HEK293T (cell line): ENCODE data around the gene SIT1.

ENCODE experiments used
- CTCF ChIA-PET: fragments of 350-600 bp; formaldehyde crosslinking; extraction: SDS; loops from one replicate; lab custom pipeline; 2021; ENCODE audit warnings: antibody characterized with exemption, inconsistent platforms; lab: Yijun Ruan, JAX
- POLR2A ChIA-PET: fragments of 350-600 bp; formaldehyde crosslinking; extraction: SDS; loops from one replicate; lab custom pipeline; 2020; ENCODE audit warnings: antibody characterized with exemption, inconsistent platforms; lab: Yijun Ruan, JAX
- DNase-seq: peaks from one replicate; pipeline ENCODE4 v3.0.0; 2012; ENCODE audit warnings: mixed read lengths; ENCODE audit errors: extremely low spot score
- ARNT ChIP-seq: fragments of 450-650 bp; IDR thresholded peaks from 2 replicates; pipeline ENCODE4 v1.6.1; 2017; ENCODE audit warnings: mild to moderate bottlenecking
- BHLHE40 ChIP-seq: fragments of 450-650 bp; IDR thresholded peaks from 2 replicates; pipeline ENCODE4 v1.6.1; 2016; ENCODE audit warnings: mild to moderate bottlenecking, moderate library complexity, borderline replicate concordance
- CTBP1 ChIP-seq: fragments of 450-650 bp; IDR thresholded peaks from 2 replicates; pipeline ENCODE4 v1.6.1; 2016; ENCODE audit warnings: borderline replicate concordance
- ELF4 ChIP-seq: fragments of 450-650 bp; IDR thresholded peaks from 2 replicates; pipeline ENCODE4 v1.6.1; 2017; ENCODE audit warnings: antibody characterized with exemption
- FOXA1 ChIP-seq: fragments of 450-650 bp; IDR thresholded peaks from 2 replicates; pipeline ENCODE4 v1.6.1; 2016; ENCODE audit warnings: mild to moderate bottlenecking
- FOXK2 ChIP-seq: fragments of 450-650 bp; IDR thresholded peaks from 2 replicates; pipeline ENCODE4 v1.6.1; 2016; ENCODE audit warnings: mild to moderate bottlenecking
- FOXM1 ChIP-seq: fragments of 450-650 bp; IDR thresholded peaks from 2 replicates; pipeline ENCODE4 v1.6.1; 2017; ENCODE audit warnings: mild to moderate bottlenecking, borderline replicate concordance
- HDGF ChIP-seq: fragments of 450-650 bp; IDR thresholded peaks from 2 replicates; pipeline ENCODE4 v1.6.1; 2017; ENCODE audit warnings: antibody characterized with exemption, borderline replicate concordance
- L3MBTL2 ChIP-seq: fragments of 450-650 bp; conservative IDR thresholded peaks from 2 replicates; pipeline ENCODE4 v1.6.1; 2016; ENCODE audit warnings: mild to moderate bottlenecking
- LEF1 ChIP-seq: fragments of 450-650 bp; IDR thresholded peaks from 2 replicates; pipeline ENCODE4 v1.6.1; 2017; ENCODE audit warnings: mild to moderate bottlenecking, borderline replicate concordance
- NFRKB ChIP-seq: fragments of 450-650 bp; IDR thresholded peaks from 2 replicates; pipeline ENCODE4 v1.6.1; 2016; ENCODE audit warnings: mild to moderate bottlenecking, moderate library complexity
- SP1 ChIP-seq: fragments of 450-650 bp; IDR thresholded peaks from 2 replicates; pipeline ENCODE4 v1.6.1; 2017
- SUZ12 ChIP-seq: fragments of 450-650 bp; IDR thresholded peaks from 2 replicates; pipeline ENCODE4 v1.6.1; 2016; ENCODE audit warnings: mild to moderate bottlenecking
- TARDBP ChIP-seq: fragments of 450-650 bp; IDR thresholded peaks from 2 replicates; pipeline ENCODE4 v1.6.1; 2016
- ZNF384 ChIP-seq: fragments of 450-650 bp; IDR thresholded peaks from 2 replicates; pipeline ENCODE4 v1.6.1; 2016
- TF ChIP-seq, protein P1 (sequence below): fragments of 450-650 bp; IDR thresholded peaks from 2 replicates; pipeline ENCODE4 v1.6.1; 2016

SIT1 gene

DNA sequence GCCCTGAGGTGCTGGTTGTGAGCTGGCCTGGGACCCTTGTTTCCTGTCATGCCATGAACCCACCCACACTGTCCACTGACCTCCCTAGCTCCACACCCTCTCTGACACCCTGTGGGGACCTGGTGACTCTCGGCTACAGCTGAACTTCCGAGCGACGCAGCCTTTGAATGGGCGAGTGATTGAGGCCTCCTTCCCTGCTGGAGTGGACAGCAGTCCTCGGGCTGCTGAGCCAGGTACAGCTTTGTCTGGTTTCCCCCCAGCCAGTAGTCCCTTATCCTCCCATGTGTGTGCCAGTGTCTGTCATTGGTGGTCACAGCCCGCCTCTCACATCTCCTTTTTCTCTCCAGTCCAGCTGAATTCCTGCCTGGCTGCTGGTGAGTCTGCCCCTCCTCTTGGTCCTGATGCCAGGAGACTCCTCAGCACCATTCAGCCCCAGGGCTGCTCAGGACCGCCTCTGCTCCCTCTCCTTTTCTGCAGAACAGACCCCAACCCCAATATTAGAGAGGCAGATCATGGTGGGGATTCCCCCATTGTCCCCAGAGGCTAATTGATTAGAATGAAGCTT, 29.1 kb upstream of the SIT1 start:
- ChIA-PET CTCF (interaction anchor here (0.6 kb wide), 1 partner anchor 50 kb away, joined by 3 read pairs; no protein-coding TSS in a partner anchor), POLR2A (interaction anchor here (1.5 kb wide), 1 partner anchor 15 kb away, joined by 7 read pairs; the partner anchor contains the start of gene ARHGEF39)
- TF ChIP-seq HDGF = no peak
- TF ChIP-seq NFRKB = no peak
- TF ChIP-seq, protein P1, sequence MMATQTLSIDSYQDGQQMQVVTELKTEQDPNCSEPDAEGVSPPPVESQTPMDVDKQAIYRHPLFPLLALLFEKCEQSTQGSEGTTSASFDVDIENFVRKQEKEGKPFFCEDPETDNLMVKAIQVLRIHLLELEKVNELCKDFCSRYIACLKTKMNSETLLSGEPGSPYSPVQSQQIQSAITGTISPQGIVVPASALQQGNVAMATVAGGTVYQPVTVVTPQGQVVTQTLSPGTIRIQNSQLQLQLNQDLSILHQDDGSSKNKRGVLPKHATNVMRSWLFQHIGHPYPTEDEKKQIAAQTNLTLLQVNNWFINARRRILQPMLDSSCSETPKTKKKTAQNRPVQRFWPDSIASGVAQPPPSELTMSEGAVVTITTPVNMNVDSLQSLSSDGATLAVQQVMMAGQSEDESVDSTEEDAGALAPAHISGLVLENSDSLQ = no peak
- no peak for TF ChIP-seq ELF4
- no peak for TF ChIP-seq CTBP1
- no peak for TF ChIP-seq L3MBTL2
- TF ChIP-seq TARDBP = no peak
- TF ChIP-seq ARNT = no peak
- TF ChIP-seq LEF1 = no peak
- no peak for TF ChIP-seq BHLHE40
- no peak for TF ChIP-seq FOXM1
- no peak for TF ChIP-seq ZNF384
- no peak for DNase-seq

DNA sequence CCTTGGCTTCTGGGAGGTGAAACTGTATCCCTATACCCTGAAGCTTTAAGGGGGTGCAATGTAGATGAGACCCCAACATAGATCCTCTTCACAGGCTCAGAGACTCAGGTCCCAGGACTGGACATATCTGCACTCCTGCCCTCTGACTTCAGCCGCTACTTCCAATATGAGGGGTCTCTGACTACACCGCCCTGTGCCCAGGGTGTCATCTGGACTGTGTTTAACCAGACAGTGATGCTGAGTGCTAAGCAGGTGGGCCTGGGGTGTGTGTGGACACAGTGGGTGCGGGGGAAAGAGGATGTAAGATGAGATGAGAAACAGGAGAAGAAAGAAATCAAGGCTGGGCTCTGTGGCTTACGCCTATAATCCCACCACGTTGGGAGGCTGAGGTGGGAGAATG, 28.4 kb upstream of the SIT1 start:
- DNase-seq = no peak
- POLR2A ChIA-PET = interaction anchor here (1.5 kb wide), 1 partner anchor 14 kb away, joined by 7 read pairs; the partner anchor contains the start of gene ARHGEF39
- TF ChIP-seq TARDBP = no peak
- no peak for TF ChIP-seq LEF1
- no peak for TF ChIP-seq ZNF384
- TF ChIP-seq CTBP1 = no peak
- TF ChIP-seq FOXK2 = no peak
- TF ChIP-seq FOXA1 = no peak
- TF ChIP-seq L3MBTL2 = no peak
- TF ChIP-seq, protein P1 = no peak
- no peak for TF ChIP-seq SP1
- TF ChIP-seq HDGF = no peak
- no peak for TF ChIP-seq ARNT
- TF ChIP-seq BHLHE40 = no peak
- no peak for TF ChIP-seq FOXM1
- no peak for TF ChIP-seq NFRKB
- TF ChIP-seq SUZ12 = no peak
- TF ChIP-seq ELF4 = no peak
- CTCF ChIA-PET = no interaction called here

DNA sequence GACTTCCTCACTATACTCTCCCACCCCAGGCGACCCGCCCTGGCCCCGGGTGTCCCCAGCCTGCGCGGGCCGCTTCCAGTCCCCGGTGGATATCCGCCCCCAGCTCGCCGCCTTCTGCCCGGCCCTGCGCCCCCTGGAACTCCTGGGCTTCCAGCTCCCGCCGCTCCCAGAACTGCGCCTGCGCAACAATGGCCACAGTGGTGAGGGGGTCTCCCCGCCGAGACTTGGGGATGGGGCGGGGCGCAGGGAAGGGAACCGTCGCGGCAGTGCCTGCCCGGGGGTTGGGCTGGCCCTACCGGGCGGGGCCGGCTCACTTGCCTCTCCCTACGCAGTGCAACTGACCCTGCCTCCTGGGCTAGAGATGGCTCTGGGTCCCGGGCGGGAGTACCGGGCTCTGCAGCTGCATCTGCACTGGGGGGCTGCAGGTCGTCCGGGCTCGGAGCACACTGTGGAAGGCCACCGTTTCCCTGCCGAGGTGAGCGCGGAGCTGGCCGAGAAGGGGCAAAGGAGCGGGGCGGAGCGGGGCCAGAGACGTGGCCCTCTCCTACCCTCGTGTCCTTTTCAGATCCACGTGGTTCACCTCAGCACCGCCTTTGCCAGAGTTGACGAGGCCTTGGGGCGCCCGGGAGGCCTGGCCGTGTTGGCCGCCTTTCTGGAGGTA, 25.1 kb upstream of the SIT1 start:
- ChIA-PET CTCF (no interaction called here), POLR2A (interaction anchor here (0.8 to 1.6 kb wide), 2 partner anchors 11 to 21 kb away, joined by 3 to 5 read pairs; partner anchors contain the start of gene ARHGEF39)
- no peak for TF ChIP-seq ELF4
- DNase-seq = no peak

DNA sequence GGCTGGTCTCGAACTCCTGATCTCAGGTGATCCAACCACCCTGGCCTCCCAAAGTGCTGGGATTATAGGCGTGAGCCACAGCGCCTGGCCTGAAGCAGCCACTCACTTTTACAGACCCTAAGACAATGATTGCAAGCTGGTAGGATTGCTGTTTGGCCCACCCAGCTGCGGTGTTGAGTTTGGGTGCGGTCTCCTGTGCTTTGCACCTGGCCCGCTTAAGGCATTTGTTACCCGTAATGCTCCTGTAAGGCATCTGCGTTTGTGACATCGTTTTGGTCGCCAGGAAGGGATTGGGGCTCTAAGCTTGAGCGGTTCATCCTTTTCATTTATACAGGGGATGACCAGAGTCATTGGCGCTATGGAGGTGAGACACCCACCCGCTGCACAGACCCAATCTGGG, 24.5 kb upstream of the SIT1 start:
- TF ChIP-seq ELF4 = no peak
- TF ChIP-seq FOXK2 = no peak
- no peak for TF ChIP-seq FOXA1
- TF ChIP-seq HDGF = no peak
- no peak for TF ChIP-seq ZNF384
- TF ChIP-seq NFRKB = no peak
- TF ChIP-seq L3MBTL2 = no peak
- no peak for TF ChIP-seq CTBP1
- TF ChIP-seq SP1 = no peak
- TF ChIP-seq LEF1 = no peak
- TF ChIP-seq ARNT = no peak
- no peak for DNase-seq
- POLR2A ChIA-PET = no interaction called here
- CTCF ChIA-PET = no interaction called here

DNA sequence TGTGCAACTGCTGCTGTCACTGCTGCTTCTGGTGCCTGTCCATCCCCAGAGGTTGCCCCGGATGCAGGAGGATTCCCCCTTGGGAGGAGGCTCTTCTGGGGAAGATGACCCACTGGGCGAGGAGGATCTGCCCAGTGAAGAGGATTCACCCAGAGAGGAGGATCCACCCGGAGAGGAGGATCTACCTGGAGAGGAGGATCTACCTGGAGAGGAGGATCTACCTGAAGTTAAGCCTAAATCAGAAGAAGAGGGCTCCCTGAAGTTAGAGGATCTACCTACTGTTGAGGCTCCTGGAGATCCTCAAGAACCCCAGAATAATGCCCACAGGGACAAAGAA, 23.3 kb upstream of the SIT1 start:
- TF ChIP-seq FOXA1 = no peak
- TF ChIP-seq LEF1 = no peak
- no peak for TF ChIP-seq ZNF384
- TF ChIP-seq ARNT = no peak
- no peak for TF ChIP-seq HDGF
- no peak for TF ChIP-seq SP1
- TF ChIP-seq FOXK2 = no peak
- no peak for TF ChIP-seq CTBP1
- TF ChIP-seq ELF4 = no peak
- TF ChIP-seq TARDBP = no peak
- TF ChIP-seq BHLHE40 = no peak
- TF ChIP-seq SUZ12 = no peak
- TF ChIP-seq, protein P1 = no peak
- no peak for TF ChIP-seq FOXM1
- TF ChIP-seq NFRKB = no peak
- no peak for TF ChIP-seq L3MBTL2
- POLR2A ChIA-PET = no interaction called here
- CTCF ChIA-PET = no interaction called here
- no peak for DNase-seq
